ENCODE results near the gene BCL6.

The BCL6 gene

GRCh38 chr3:187738331-187739093 is 6.8 kb downstream of the BCL6 start:
- peak; percentile 25 for DNase-seq (ENCODE audit: low read depth)

GRCh38 chr3:187738071-187738330 is 7.3 kb downstream of the BCL6 start:
- DNase-seq (ENCODE audit: low read depth): no peak

GRCh38 chr3:187737368-187738070 is 7.7 kb downstream of the BCL6 start:
- peak; percentile 38 for DNase-seq (ENCODE audit: low read depth)

DNA sequence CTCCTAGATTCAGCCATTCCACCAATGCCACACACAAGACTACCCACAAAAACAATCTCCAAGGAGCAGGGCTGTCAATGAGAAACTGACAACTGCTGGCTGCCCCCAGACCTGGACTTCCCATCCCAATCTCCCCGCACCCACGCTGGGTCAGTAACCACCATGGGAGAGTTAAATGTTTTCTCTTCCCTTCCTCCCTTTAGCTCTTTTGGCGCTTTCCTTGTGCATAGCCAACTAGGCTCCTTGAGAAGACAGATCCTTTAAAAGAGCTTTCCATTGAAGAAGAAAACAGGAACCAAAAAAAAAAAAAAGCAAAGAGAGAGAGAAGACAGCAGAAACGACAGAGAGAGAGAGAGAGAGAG is 8.3 kb downstream of the BCL6 start:
- DNase-seq (ENCODE audit: low read depth): no peak

GRCh38 chr3:187736418-187736871 is 8.8 kb downstream of the BCL6 start:
- peak; percentile 10 for DNase-seq (ENCODE audit: low read depth)

GRCh38 chr3:187735837-187736236 is 9.4 kb downstream of the BCL6 start:
- no peak for DNase-seq (ENCODE audit: low read depth)

DNA sequence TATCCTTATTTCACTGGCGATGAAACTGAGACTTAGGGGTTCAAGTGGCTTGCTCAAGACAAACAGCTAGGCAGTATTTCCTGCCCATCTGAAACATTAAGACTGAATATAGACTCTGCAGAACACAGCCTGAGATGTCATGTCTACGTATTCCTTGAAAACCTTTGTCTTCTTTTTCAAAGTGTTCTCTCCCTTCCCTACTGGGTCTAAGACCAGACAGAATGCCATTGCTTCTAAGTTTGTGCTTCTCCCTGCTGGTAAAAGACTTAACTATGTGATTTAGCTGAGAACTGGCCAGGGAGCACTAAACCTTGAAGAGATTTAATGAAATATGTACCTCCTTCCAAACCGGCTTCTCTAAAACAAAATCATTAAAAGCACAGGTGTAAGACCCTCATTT is 9.9 kb downstream of the BCL6 start:
- no peak for DNase-seq (ENCODE audit: low read depth)

- DNase-seq (ENCODE audit: low read depth): no peak
Observed at GRCh38 chr3:187734841-187735240, 10.4 kb downstream of the BCL6 start.

GRCh38 chr3:187733371-187733770 is 11.9 kb downstream of the BCL6 start:
- DNase-seq (ENCODE audit: low read depth): no peak

- no peak for DNase-seq (ENCODE audit: low read depth)
Observed at GRCh38 chr3:187729598-187729997, 15.7 kb downstream of the BCL6 start.

GRCh38 chr3:187728940-187729583 is 16.2 kb downstream of the BCL6 start:
- no peak for DNase-seq (ENCODE audit: low read depth)

- no peak for DNase-seq (ENCODE audit: low read depth)
Observed at GRCh38 chr3:187728248-187728647, 17.0 kb downstream of the BCL6 start.

DNA sequence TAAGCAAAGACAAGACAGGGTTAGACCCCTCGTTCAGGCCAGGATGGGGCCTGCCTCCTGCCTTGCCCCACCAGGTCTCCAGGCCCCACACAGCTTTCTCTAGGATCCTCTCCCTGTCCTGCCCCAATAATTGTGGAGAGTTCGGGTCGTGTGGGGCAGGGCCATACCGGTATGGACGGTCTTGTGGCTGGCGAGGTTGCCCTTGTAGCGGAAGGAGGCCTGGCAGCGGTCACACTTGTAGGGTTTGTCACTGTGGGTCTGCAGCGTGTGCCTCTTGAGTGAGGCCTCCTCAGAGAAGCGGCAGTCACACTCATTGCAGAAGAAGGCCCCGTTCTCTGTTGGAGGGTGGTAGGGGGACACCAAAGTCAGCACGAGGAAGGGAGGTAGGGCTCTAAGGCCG is 18.7 kb downstream of the BCL6 start:
- no peak for DNase-seq (ENCODE audit: low read depth)

DNA sequence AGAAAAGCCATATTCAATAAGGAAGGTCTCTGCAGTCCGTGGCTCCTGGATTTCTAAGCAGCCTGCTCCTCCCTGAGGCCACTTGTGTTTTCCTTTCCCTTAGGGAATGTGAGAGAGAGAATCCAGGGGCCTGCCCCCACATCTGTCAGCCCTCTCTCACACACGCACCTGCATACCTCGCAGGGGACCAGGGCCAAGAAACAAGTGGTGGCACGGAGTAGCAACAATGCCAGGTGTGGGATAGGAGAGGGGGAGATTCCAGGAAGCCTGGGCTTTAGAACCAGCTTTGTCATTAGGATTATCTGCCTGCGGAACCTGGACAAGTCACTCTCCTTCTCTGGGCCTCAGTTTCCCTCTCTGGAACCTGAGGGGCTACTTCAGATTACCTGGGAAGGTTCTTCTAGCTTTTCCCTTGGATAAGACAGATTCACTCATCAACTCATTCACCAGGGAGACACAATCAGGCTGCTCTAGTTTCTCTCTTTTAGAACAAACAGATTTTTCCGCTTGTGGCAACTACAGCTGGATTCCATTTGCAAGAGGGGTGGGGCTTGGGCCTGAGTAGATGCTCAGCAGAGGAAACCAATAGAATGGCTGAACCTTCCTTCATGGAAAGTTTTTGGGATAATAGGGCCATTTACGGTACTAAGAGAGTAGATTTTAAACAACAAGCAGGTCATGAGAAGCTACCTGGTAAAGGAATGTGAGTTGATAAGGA is 19.5 kb downstream of the BCL6 start:
- no peak for DNase-seq (ENCODE audit: low read depth)

- DNase-seq (ENCODE audit: low read depth): no peak
Observed at GRCh38 chr3:187725224-187725623, 20.0 kb downstream of the BCL6 start.

DNA sequence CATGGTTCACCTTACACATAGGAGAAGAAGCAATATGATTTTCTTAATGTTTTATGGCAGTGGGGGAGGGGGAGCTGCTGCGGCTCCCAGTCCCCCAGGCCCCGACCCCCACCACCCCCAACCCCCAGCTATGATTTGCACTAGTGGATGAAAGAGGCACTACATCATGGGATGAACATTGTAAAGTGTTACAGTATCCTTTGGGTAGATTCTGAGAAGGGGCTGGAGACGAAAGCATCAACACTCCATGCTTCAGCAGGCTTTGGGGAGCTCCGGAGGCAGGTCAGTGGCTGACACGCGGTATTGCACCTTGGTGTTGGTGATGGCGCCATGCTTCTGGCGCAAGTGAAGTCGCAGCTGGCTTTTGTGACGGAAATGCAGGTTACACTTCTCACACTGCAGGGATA is 23.1 kb downstream of the BCL6 start:
- DNase-seq (ENCODE audit: low read depth): no peak

DNA sequence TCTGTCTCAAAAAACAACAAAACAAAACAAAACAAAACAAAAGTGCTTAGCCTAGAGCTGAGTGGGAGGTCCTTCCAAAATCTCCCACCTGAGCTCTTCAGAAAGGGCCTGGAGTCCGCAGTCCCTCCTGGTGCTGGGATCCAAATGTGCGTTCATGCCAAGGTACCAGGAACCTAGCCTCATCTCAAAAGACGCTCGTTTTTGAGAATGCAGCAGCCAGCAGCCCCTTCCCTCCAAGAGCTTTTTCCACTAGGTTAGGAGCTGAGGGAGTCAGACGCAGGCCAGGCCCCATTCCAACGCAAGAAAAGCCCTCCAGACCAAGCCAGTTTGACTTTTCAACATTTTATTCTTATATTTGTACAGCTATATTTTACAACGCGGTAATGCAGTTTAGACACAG is 24.2 kb downstream of the BCL6 start:
- DNase-seq (ENCODE audit: low read depth): no peak

DNA sequence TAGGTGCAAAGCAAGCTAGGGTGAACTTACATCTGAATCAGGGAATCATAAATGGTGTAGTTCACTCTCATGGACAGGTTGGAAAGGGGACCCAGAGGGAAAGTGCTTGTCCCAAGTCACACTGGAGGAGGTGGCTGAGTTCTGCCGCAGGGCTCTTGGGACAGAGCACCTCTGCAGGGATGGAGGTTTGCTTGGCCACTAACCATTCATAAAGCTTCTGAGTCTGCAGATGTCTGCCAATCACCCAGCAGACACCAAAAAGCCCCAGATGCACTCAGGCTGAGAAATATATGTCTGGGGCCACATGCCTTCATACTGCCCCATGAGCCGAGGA is 25.0 kb downstream of the BCL6 start:
- DNase-seq (ENCODE audit: low read depth): no peak

- DNase-seq (ENCODE audit: low read depth): no peak
Observed at GRCh38 chr3:187719628-187720336, 25.5 kb downstream of the BCL6 start.

- no peak for DNase-seq (ENCODE audit: low read depth)
Observed at GRCh38 chr3:187718802-187719201, 26.5 kb downstream of the BCL6 start.

DNA sequence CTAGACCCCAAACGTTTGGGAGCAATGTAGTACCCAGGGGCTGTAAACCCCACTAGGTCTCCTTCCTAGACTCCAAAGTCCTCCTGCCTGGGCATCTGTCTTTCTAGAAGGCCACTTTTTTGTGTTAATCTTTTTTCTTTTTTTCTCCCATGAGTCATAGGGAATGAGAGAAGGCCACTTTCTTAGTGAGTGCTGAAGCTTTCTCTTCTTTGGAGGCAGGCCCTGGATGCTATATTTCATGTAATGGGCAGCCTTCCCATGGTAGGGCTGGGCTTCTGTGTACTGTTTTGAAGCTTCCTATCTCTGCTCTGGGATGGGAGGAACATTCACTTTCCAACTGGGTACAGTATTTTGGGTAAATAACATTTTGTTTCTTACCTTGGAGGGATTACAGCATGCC is 27.7 kb downstream of the BCL6 start:
- DNase-seq (ENCODE audit: low read depth): no peak

DNA sequence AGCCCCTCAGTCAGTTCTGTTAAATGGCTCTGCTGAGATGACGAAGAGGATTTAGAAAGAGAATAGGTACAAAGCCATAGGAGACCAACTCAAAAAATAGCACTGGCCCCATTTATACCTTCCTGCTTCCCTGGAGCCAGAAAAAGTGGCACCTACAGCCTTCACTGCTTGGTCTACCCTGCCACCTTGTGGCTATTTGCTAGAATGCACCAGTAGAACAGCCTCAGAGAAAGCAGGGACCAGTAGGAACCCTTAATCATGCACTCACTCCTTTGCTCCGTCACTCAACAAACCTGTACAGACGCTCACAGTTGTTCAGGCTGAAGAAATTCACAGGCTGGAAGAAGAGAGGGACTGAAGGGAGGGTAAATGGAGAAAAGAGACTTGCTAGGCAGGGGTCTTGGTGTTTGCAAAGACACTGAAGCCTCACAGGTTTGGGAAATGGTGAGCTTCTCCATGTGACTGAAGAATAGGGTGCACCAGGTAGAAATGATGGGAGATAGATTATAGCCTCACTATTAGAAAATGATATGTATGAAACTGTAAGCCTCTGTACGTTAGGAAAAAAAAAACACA is 30.8 kb downstream of the BCL6 start:
- DNase-seq (ENCODE audit: low read depth): peak; percentile 31
